HG03045 (cell line): Measurements from ENCODE around the gene CLTA.

Experiments
- ATAC-seq: cut with Tn5 transposase; IDR thresholded peaks from one replicate; pipeline ENCODE4 v1.9.1; 2021; ENCODE audit warnings: mild to moderate bottlenecking, moderate library complexity; ENCODE audit not compliant: unreplicated experiment

CLTA gene

GRCh38 chr9:36190388-36191289 lies at the start of gene CLTA:
Gene CLTA, plus strand, starts transcription at chr9:36190921. Its CDS starts 136 bp downstream, at chr9:36191057.
- peak; percentile 99 for ATAC-seq

GRCh38 chr9:36141288-36141687 lies 49.4 kb upstream of the CLTA start:
- no peak for ATAC-seq

- no peak for ATAC-seq
Observed at GRCh38 chr9:36141761-36142160, 49.0 kb upstream of the CLTA start.

GRCh38 chr9:36142510-36143244 lies 48.0 kb upstream of the CLTA start:
- ATAC-seq, result no peak

GRCh38 chr9:36143245-36143641 lies 47.5 kb upstream of the CLTA start:
- ATAC-seq, result no peak

- no peak for ATAC-seq
Observed at GRCh38 chr9:36144309-36145232, 46.1 kb upstream of the CLTA start.

- no peak for ATAC-seq
Observed at GRCh38 chr9:36145970-36146369, 44.8 kb upstream of the CLTA start.

GRCh38 chr9:36146651-36147050 lies 44.1 kb upstream of the CLTA start:
- no peak for ATAC-seq

GRCh38 chr9:36147441-36148175 lies 43.1 kb upstream of the CLTA start:
- no peak for ATAC-seq

- peak; percentile 41 for ATAC-seq
Observed at GRCh38 chr9:36148311-36149051, 42.2 kb upstream of the CLTA start.

GRCh38 chr9:36149197-36149596 lies 41.5 kb upstream of the CLTA start:
- ATAC-seq, result no peak

- ATAC-seq, result no peak
Observed at GRCh38 chr9:36150574-36151315, 40.0 kb upstream of the CLTA start.

- ATAC-seq, result peak; percentile 82
Observed at GRCh38 chr9:36151316-36152210, 39.2 kb upstream of the CLTA start.

- ATAC-seq, result no peak
Observed at GRCh38 chr9:36152741-36153438, 37.8 kb upstream of the CLTA start.

- no peak for ATAC-seq
Observed at GRCh38 chr9:36153746-36154145, 37.0 kb upstream of the CLTA start.

GRCh38 chr9:36154331-36154952 lies 36.3 kb upstream of the CLTA start:
- ATAC-seq, result no peak

GRCh38 chr9:36156116-36156515 lies 34.6 kb upstream of the CLTA start:
- ATAC-seq, result no peak
